ENCODE results near the gene NOP56.

Gene NOP56

DNA sequence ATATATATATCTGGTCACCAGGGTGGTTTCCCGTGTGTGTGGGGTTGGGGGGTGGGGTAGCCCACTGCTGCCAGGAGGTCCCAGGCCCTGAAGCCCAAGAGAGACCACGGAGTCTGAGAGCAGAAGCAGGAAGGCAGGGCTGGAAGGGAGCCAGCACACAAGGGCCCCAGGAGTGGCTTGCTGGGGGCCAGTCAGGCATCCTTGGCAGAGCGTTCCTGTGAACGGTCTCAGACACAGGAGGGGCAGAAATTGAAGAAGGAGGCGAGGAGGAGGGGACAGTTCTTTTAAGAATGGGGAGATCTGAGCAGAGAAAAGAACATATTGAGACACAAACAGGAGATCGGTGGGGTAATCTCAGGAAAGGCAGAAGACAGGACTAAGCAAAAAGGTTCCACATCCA lies 38.3 kb downstream of the NOP56 start:
- Histone ChIP-seq H3K4me3 (replicated peaks; ENCODE audit: low read depth, low read length) (no peak overlapping the region), H3K27me3 (replicated peaks; ENCODE audit: control insufficient read depth, insufficient read depth, low read length) (peaks cover 5% of the 10 kb centered on the region), H3K36me3 (ENCODE audit: control insufficient read depth, insufficient read depth, low read length) (no peaks in the 10 kb centered on the region)
- TF ChIP-seq, protein P1, sequence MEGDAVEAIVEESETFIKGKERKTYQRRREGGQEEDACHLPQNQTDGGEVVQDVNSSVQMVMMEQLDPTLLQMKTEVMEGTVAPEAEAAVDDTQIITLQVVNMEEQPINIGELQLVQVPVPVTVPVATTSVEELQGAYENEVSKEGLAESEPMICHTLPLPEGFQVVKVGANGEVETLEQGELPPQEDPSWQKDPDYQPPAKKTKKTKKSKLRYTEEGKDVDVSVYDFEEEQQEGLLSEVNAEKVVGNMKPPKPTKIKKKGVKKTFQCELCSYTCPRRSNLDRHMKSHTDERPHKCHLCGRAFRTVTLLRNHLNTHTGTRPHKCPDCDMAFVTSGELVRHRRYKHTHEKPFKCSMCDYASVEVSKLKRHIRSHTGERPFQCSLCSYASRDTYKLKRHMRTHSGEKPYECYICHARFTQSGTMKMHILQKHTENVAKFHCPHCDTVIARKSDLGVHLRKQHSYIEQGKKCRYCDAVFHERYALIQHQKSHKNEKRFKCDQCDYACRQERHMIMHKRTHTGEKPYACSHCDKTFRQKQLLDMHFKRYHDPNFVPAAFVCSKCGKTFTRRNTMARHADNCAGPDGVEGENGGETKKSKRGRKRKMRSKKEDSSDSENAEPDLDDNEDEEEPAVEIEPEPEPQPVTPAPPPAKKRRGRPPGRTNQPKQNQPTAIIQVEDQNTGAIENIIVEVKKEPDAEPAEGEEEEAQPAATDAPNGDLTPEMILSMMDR (IDR thresholded peaks at IDR 0.05; ENCODE audit: insufficient read depth, low read length, poor library complexity, severe bottlenecking), result no peak
- no peak for DNase-seq (ENCODE audit: extremely low read depth, insufficient read length)

DNA sequence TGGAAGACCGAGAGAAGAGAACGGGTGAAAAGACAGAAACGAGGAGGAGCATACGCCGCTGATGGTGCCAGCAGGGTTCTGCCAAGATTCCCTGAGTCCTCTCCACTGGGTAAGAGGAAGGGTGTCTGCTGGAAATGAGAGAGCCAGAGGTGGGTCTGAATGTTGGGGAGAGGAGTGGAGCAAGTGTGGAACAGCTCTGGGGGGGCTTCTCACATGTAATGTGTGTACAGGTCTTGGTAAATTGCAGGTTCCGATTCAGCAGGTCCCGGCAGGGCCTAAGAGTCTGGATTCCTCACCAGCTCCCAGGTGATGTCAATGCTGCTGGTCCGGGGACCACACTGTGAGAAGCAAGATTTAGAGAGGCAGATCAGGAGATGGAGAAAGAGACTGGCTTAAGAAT lies 38.7 kb downstream of the NOP56 start:
- TF ChIP-seq, protein P1 (IDR thresholded peaks at IDR 0.05; ENCODE audit: insufficient read depth, low read length, poor library complexity, severe bottlenecking), result no peak
- Histone ChIP-seq H3K36me3 (ENCODE audit: control insufficient read depth, insufficient read depth, low read length) (no peaks in the 10 kb centered on the region), H3K4me3 (replicated peaks; ENCODE audit: low read depth, low read length) (no peak overlapping the region), H3K27me3 (replicated peaks; ENCODE audit: control insufficient read depth, insufficient read depth, low read length) (peaks cover 5% of the 10 kb centered on the region)
- no peak for DNase-seq (ENCODE audit: extremely low read depth, insufficient read length)

DNA sequence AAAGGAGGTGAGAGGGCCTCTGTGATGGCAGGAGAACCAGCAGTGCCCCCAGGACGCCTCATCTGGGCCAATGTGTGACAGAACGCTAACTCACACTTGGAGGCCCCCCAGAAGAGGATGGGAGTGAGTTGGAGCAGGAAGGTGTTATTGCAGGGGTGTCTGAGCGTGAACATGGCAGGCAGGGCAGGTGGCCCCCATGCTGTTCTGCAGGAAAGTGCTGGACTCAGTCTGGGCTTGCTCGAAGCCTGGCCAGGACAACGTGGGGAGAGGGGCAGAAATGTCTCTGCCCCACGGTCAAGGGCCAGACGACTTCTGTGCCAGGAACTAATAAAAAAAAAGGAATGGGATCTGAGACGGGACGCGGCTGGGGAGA lies 39.2 kb downstream of the NOP56 start:
- no peak overlapping the region for H3K4me3 ChIP-seq (replicated peaks; ENCODE audit: low read depth, low read length)
- peaks cover 5% of the 10 kb centered on the region for H3K27me3 ChIP-seq (replicated peaks; ENCODE audit: control insufficient read depth, insufficient read depth, low read length)
- TF ChIP-seq, protein P1 (IDR thresholded peaks at IDR 0.05; ENCODE audit: insufficient read depth, low read length, poor library complexity, severe bottlenecking), result no peak
- no peaks in the 10 kb centered on the region for H3K36me3 ChIP-seq (ENCODE audit: control insufficient read depth, insufficient read depth, low read length)
- no peak for DNase-seq (ENCODE audit: extremely low read depth, insufficient read length)

DNA sequence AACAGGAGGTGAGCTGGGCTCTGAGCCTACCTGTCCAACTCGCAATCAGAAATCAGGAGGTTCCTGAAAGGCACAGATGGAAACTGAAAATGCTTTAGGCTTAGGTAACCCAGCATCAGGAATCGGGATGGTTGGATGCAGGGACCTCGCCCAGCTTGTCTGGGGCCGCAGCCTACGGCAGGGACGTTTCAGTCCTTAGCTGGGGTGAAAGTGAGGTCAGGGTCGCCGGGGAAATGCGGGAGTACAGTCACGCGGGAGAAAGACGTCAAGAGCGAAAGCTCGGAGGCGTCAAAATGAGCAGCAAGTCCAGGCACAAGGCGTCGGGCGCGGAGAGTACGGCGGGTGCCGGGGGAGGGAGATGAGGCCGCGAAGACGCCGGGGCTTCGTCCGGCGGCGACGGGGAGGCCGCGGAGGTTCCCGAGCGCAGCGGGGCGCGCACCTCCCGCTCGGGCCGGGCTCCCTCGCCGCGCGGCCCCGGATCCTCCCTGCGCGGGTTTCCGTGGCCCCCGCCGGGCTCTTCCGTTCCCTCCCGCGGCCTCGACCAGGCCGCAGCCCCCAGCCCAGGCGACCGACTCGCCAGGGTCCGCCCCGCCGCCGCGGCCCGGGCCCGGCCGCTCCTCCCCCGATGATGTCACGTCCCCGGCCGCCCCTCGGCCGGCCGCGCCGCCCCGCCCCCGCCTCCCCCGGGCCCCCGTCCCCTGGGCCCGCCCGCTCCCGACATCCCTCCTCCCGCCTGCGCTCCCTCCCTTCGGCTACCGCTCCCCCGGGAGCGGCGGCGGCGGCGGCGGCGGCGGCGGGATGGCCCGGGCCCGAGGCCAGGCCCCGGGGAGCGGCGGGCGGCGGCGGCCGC lies 39.8 kb downstream of the NOP56 start, which contains the start of gene EBF4:
EBF4 (plus strand) TSS at position 745 of the 850 bp plus-strand sequence. CDS start 866 bp downstream, outside the sequence.
- peak; percentile 24 for DNase-seq (ENCODE audit: extremely low read depth, insufficient read length)
- Histone ChIP-seq H3K27me3 (replicated peaks; ENCODE audit: control insufficient read depth, insufficient read depth, low read length) (peaks cover 5% of the 10 kb centered on the region), H3K36me3 (ENCODE audit: control insufficient read depth, insufficient read depth, low read length) (no peaks in the 10 kb centered on the region), H3K4me3 (replicated peaks; ENCODE audit: low read depth, low read length) (no peak within 1 kb of the TSS; the same call in 1 of the 2 replicates)
- TF ChIP-seq, protein P1 (IDR thresholded peaks at IDR 0.05; ENCODE audit: insufficient read depth, low read length, poor library complexity, severe bottlenecking), result no peak

DNA sequence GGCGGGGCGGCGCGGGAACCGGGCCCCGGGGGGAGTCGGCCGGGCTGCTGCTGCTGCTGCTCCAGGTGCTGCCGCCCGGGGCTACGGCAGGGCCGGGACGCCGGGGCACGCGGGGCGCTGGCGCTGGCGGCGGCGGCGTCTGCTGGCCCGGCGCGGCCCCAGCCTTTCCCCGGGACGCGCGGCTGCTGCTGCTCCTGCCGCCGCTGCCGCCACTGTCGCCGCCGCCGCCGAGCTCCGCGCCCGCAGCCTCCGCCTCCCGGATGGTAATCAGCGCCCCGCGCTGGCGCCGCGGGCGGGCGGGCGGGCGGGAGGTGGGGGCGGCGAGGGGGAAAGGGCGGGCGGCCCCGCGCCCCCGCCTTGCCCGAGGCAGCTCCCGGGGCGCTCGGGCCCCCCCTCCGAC lies 40.5 kb downstream of the NOP56 start:
- Histone ChIP-seq H3K27me3 (replicated peaks; ENCODE audit: control insufficient read depth, insufficient read depth, low read length) (peaks cover 5% of the 10 kb centered on the region), H3K36me3 (ENCODE audit: control insufficient read depth, insufficient read depth, low read length) (no peaks in the 10 kb centered on the region), H3K4me3 (replicated peaks; ENCODE audit: low read depth, low read length) (no peak overlapping the region; the same call in 1 of the 2 replicates)
- TF ChIP-seq, protein P1 (IDR thresholded peaks at IDR 0.05; ENCODE audit: insufficient read depth, low read length, poor library complexity, severe bottlenecking), result no peak
- DNase-seq (ENCODE audit: extremely low read depth, insufficient read length), result no peak
